ENCODE data around the gene IL13RA1.

GRCh38 chrX:118694638-118695037, 32.8 kb upstream of the IL13RA1 start:
- no peak for TF ChIP-seq GATA2 (IDR thresholded peaks at IDR 0.05; ENCODE audit: low read depth, low read length)
- TF ChIP-seq GATA3 (IDR thresholded peaks at IDR 0.05; ENCODE audit: low read depth, low read length) = no peak

All from SH-SY5Y (cell line).